ENCODE measurements around the gene C19orf33. TPM values are rescaled to one million over a fixed set of nuclear protein-coding genes. Genes with fewer than 3 reads are reported as not detected.

Gene C19orf33
- total and polyA plus RNA-seq, 2 of the 8 experiments (the other 6 are each of a cell fraction or from before 2014, with no cell fraction given): 6.0 to 36.0 TPM

GRCh38 chr19:38268539-38268938 is 35.5 kb upstream of the C19orf33 start (continued):
- TF ChIP-seq POU5F1 (IDR thresholded peaks at IDR 0.05; ENCODE audit: low read depth, low read length): no peak

All from H1 (cell line).